ENCODE results near the gene CLIP1.
"Not testable (repeated sequence)": the region's sequence is repeated elsewhere in the genome, so short reads cannot be mapped to it uniquely, and the experiment has no call there.

CLIP1 gene

DNA sequence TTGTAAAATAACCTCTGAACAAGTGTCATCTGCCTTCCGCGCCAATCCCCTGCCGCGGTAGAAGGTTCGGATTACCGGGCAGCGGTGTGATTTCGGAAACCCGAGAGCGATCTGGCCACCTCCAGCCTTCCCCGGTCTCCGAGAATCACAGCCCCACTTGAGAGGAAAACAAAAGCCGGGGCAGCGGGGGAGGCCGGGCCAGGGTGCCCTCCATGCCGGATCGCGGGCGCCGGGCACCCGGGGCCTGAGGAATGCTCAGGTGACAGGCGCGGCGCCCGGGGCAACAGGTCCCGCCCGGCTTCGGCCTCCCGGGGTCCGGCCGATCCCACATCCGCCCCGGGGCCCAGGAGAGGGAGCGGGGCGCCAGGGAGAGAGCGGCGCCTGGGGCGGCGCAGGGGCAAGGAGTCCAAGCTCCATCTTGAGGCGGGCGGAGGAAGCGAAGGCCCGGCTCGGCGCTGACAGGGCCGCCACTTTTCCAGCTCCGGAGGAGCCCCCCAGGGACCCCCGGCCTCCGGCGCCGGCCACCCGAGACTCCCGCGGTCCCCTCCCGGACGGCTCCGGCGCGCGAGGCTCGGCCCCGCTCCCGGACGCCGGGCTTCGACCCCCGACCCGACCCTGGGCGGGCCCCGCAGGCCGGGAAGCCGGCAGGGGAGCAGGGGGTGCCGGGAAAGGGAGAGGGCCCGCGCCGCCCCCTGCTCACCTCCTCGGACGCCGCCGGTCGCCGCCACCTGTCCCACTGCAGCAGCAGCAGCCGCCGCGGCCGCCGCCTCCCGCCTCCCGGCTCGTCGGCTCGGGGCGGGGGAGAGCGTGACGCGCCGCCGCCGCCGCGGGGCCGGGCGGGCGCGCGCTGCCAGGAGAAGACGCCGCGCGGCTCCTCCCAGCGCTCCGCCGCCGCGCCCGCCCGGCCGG, at the start of gene CLIP1:
TSS of gene CLIP1 (minus strand) at position 849 of the 909 bp plus-strand sequence. CDS start 42,217 bp downstream, outside the sequence.
- DNase-seq (ENCODE audit: low read depth): peak; percentile 40

DNA sequence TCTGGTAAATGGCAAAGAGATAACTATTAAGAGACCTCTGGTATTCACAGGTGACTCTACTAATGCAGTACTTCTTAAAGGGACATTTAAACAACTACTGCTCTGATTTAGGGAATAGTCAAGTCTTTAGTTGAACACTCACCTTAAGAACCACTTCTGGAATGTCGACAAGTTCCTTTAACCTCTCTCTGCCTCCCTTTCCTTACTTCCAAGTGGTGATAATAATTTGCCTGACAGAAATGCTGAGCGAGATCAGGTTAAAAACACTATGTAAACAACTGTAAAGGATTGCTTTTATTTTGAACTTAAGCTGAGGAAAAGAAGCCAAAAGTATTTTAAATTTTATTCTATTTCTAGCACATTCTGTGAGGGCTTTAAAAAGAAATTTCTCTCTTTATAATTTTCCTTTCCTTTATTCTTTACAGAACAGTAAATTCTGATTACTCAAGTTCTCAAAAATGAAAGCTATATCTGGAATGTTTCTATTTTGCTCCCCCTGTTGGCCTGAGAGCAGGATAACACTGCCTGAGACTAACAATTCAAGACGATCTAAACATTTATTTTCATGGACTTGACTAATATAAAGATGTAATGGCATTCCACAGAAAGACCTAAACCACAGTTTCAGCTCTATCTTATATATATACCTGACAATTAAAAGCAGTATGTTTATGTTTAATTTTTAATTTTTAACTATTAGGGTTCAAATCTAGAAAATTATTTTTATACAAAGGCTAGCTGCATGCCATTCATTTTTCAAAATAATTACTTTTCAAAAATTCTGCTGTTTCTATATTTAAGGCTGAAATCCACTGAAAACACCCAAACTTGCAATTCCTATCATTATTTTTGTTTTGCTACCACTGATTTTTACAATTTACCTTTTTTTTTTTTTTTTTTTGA, 49.1 kb upstream of the CLIP1 start:
- no peak for DNase-seq (ENCODE audit: low read depth)

GRCh38 chr12:122470576-122470975, 48.1 kb upstream of the CLIP1 start:
- DNase-seq (ENCODE audit: low read depth): not testable (repeated sequence)

- not testable (repeated sequence) for DNase-seq (ENCODE audit: low read depth)
Measured at GRCh38 chr12:122469856-122470255, 47.4 kb upstream of the CLIP1 start.

DNA sequence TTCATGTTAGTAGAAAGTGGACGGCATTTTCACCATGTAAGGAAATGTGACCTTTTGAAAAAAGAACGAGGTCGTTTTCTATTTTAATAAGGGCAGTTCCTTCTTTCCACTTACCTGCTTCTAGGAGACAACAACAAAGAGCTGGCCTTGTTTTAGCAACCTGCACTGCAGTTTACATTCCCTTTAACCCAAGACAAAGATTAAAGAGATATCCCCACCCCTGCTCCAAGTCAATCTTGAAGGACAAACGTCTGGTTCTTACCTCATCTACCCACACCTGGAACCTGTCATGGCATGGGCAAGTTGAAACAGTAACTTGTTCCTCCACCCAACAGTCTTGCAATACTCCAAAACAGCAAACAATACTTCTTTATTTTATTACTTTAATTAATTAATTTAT, 45.5 kb upstream of the CLIP1 start:
- DNase-seq (ENCODE audit: low read depth): no peak

DNA sequence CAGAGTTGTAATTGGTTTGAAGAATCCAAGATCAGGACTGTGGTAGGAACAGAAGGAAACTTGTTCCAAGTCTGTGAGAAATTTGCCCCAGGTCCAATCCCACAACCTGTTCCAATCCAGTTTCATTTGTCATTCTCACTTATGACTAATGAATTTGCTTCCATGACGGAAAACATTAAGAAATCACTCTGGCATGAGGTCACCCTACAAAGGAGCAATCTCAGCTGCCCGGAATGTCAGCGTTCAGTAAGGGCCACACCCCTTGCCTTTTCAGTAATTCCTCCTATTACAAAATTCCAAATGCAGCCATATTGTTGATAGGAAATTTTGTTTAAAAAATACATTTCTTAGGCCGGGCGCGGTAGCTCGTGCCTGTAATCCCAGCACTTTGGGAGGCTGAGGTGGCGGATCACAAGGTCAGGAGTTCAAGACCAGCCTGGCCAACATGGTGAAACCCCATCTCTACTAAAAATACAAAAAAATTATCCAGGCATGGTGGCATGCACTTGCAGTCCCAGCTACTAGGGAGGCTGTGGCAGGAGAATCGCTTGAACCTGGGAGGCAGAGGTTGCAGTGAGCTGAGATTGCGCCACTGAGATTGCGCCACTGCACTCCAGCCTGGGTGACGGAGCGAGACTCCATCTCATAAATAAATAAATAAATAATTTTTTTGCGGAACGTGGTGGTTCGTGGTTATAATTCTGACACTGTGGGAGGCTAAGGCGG, 42.0 kb upstream of the CLIP1 start:
- not testable (repeated sequence) for DNase-seq (ENCODE audit: low read depth)

DNA sequence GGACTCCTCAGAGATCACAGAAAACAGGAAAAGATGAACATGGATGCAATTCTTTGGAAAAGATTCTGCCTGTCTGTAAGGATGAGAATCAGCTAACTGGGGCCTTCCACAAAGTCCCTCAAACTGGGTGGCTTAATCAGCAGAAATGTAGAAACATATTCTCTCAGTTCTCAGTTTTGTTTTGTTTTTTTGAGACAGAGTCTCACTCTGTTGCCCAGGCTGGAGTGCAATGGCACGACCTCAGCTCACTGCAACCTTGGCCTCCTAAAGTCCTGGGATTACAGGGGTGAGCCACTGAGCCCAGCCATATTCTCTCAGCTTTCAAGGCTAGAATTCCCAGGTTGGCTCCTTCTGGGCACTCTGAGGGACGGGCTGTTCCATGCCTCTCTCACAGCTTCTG, 38.2 kb upstream of the CLIP1 start:
- no peak for DNase-seq (ENCODE audit: low read depth)

GRCh38 chr12:122460061-122460460, 37.6 kb upstream of the CLIP1 start:
- DNase-seq (ENCODE audit: low read depth): no peak

DNA sequence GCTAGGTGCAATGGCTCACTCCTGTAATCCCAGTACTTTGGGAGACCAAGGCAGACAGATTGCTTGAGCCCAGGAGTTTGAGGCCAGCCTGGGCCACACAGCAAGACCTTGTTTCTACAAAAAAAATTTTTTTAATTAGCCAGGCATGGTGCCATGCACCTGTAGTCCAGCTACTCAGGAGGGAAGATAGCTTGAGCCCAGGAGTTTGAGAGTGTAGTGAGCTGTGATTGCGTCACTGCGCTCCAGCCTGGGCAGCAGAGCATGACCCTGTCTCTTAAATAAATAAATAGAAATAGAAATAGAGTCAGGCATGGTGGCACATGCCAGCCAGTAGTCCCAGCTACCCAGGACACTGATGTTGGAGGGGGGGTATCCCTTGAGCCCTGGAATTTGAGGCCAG, 36.7 kb upstream of the CLIP1 start:
- DNase-seq (ENCODE audit: low read depth): no peak

GRCh38 chr12:122458105-122459035, 35.9 kb upstream of the CLIP1 start:
- no peak for DNase-seq (ENCODE audit: low read depth)

- DNase-seq (ENCODE audit: low read depth): no peak
Measured at GRCh38 chr12:122457627-122458026, 35.2 kb upstream of the CLIP1 start.

GRCh38 chr12:122454739-122455138, 32.3 kb upstream of the CLIP1 start:
- no peak for DNase-seq (ENCODE audit: low read depth)

- no peak for DNase-seq (ENCODE audit: low read depth)
Measured at GRCh38 chr12:122454250-122454721, 31.8 kb upstream of the CLIP1 start.

GRCh38 chr12:122452701-122453285, 30.3 kb upstream of the CLIP1 start:
- DNase-seq (ENCODE audit: low read depth): no peak

- no peak for DNase-seq (ENCODE audit: low read depth)
Measured at GRCh38 chr12:122449317-122449716, 26.8 kb upstream of the CLIP1 start.

GRCh38 chr12:122447825-122448224, 25.4 kb upstream of the CLIP1 start:
- DNase-seq (ENCODE audit: low read depth): not testable (repeated sequence)

DNA sequence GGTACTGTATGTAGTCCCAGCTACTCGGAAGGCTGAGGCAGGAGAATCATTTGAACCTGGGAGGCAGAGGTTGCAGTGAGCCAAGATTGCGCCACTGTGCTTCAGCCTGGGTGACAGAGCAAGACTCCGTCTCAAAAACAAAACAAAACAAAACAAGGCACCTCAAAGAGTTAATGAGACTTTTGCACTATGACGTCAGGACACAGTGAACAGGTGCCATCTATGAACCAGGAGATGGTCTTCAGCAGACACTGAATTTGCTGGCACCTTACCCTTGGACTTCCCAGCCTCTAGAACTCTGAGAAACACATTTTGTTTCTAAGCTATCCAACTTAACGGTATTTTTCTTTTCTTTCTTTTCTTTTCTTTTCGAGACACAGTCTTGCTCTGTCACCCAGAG, 23.9 kb upstream of the CLIP1 start:
- DNase-seq (ENCODE audit: low read depth): not testable (repeated sequence)

DNA sequence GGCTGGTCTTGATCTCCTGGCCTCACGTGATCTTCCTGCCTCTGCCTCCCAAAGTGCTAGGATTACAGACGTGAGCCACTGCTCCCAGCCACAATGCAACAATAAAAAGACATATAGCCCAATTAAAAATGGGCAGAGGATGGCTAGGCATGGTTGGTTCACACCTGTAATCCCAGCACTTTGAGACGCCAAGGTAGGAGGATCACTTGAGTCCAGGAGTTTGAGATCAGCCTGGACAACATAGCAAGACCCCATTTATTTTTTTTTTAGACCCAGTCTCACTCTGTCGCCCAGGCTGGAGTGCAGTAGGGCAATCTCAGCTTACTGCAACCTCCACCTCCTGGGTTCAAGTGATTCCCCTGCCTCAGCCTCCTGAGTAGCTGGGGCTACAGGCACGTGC, 21.6 kb upstream of the CLIP1 start:
- not testable (repeated sequence) for DNase-seq (ENCODE audit: low read depth)

DNA sequence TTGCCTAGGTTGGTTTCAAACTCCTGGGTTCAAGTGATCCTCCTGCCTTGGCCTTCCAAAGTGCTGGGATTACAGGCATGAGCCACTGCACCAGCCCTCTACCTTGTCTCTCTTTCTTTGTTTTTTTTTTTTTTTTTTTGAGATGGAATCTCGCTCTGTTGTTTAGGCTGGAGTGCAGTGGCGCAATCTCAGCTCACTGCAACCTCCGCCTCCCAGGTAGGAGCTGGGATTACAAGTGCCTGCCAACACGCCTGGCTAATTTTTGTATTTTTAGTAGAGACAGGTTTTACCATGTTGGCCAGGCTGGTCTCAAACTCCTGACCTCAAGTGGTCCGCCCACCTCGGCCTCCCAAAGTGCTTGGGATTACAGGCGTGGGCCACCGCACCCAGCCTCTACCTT, 16.4 kb upstream of the CLIP1 start:
- DNase-seq (ENCODE audit: low read depth): not testable (repeated sequence)

GRCh38 chr12:122437656-122438121, 15.2 kb upstream of the CLIP1 start:
- DNase-seq (ENCODE audit: low read depth): no peak
